LoVo (cell line): ENCODE data around the gene SRGAP3.

Experiments
- DNase-seq: peaks from one replicate; pipeline ENCODE4 v3.0.0-alpha.2; 2016; ENCODE audit warnings: low spot score

Gene SRGAP3

DNA sequence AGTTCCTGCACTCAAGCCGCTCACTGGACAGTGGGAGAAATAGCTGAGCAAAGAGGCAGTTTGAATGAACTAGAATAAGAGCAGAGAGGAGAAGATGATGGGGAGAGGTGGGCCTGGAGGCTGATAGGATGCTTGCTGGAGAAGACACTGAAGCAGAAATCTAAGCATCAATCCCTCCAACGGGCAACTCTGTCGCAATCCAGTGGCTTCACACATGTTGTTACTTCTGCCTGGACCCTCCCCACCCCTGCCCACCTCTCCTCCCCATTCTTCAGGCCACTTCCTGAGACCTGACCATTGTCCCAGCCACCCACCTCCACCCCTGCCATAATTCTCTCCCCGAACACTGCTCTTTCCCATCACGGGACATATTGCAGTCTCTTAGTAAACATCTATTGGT is 76.0 kb downstream of the SRGAP3 start:
- DNase-seq = no peak

DNA sequence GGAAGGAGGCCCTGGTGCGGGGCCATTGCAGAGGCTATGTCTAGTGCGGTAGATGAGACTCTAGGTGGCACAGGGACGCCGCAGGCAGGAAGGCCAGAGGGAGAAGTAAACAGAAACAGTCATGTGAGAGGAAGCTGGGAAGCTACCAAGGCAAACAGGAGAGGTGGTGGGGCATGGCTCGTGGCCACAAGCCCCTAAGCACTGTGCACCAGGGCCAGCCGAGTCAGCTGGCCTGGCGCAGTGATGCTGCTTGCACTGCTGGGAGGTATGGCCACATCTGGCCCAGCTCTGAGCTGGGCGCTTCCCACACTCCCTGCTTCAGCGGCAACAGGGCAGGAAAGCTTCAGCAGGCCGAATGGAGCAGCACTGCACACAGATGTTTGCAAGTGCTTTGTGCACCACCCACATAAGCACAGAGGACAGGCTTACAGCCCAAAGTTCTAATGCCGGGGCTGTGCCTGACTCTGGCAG is 76.6 kb downstream of the SRGAP3 start:
- DNase-seq = no peak

DNA sequence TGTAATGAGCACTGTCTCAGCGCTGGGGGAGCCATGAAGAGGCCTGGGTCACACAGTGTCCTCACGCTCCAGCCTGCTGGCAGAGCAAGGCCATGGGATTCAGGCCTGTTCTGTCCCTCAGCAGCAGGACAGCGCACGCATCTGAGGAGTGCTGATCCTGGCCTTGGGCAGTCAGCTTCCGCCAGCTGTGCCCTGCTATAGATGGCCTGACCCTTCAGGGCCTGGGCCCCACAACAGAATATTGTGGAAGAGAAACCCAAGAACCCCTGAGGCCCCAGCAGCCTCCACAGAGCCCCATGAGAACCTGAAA is 78.6 kb downstream of the SRGAP3 start:
- DNase-seq = no peak

DNA sequence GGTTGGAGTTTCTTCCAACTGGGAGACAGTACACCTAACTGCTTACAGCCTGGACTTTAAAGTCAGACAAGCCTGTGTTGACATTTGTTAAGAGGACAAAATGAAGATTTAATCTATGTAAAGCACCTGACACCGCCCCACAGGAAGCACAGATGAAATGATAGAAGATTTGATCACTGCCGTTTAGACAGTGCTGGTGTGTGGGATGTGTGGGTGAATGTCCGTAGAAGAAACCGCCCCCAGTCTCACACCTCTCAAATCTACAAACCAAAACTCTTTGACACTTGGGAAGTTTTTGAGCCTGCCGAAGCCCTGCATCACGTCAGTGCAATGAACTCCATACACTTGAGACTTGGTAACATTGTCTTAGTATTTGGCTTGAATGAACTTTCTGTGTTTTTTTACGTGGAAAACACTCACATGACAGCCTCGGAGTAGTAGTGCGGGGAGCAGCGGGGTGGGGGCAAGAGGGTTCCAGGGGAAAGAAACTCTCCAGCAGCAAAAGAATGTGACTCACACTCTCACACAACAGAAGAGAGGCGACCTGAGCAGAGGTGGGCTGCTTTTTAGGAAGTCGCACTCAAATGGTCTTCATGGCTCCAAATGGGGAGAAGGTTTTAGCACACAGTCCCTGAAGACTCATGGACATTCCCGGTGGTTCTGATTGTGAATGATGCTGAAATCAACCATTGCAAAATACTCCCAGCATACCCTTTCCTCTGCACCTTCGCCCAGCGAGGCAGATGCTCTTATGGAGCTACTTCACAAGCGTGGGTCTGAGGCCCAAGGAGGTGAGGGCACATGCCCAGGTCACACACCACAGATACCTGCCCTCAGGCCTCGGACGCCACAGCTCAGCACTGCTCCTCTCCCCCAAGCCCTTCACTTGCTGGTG is 79.2 kb downstream of the SRGAP3 start:
- DNase-seq = no peak

DNA sequence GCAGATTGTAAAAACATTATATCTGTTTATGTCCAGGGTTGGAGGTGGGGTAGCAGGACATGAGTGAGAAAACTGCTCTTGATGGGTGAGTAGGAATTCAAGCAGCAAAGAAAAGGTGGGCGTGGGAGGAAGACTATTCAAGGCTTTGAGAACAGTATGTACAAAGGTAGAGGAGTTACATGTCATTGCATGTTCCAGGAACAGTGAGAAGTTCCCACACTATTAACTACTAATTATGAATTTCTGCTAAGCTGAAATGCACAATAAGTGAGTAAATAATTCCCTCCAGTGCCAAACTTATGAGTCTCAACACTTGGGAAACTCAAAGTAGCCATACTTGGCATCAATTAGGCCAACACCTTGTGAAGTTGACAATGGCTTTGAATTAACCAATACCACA is 80.1 kb downstream of the SRGAP3 start:
- DNase-seq = no peak

DNA sequence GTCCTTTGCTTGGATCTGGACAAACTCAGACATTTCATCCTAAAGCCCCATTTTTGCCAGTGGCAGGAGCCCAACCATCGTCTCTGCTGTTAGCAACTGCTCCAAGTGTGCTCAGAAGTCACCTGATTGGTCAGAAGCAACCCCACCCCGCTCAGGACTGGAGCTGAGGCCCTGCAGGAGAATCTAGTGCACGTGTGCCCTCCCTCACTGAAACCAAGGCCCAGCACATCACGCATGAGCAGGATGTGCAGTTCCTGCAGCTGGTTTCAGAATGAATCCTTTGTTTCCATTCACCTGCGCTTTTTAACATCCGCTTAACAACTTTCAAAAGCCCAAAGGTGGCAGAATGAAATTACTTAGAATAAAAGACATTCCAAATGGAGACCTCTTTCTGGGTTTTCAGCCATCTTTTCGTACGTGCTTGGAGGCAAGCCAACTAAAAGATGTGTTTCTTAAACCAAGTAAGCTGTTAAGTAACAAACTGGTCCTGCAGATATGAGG is 81.2 kb downstream of the SRGAP3 start:
- DNase-seq = no peak

DNA sequence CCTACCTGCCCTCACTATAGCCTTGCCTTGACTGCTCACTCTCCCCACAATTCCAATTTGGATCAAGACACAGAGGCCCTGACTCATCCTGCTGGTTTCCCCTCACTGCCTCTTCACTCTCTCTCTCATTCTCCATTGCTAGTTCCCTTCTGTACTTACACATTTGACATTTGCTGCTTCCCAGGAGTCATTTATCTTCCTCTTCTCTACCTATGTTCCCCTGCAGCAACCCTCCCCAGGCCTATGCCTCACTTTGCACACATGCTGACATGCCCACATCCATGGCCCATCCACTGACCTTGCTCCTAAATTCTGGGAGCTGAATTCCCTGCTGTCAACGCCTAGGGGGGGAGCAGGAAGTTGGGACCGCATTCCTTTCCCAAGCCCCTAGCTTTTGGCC is 82.2 kb downstream of the SRGAP3 start:
- DNase-seq = no peak

DNA sequence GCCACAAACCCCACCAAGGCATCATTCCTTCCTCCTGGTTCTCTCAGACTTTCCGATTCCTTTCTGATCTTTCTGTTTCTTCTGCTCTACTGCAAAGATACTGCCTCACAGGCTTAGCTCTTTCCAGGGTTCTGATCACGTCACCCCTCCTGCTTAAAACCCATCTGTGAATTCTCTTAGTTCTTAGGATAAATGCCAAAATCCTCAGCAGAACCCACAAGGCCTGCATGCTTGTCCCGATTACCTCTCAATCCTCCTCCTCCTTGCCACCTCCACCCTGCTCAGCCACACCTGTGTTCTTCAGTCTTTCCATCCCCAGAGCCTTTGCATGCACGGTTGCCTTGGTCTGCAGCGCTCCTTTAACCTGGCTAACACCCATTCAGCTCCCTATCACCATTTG is 84.0 kb downstream of the SRGAP3 start:
- DNase-seq = no peak

DNA sequence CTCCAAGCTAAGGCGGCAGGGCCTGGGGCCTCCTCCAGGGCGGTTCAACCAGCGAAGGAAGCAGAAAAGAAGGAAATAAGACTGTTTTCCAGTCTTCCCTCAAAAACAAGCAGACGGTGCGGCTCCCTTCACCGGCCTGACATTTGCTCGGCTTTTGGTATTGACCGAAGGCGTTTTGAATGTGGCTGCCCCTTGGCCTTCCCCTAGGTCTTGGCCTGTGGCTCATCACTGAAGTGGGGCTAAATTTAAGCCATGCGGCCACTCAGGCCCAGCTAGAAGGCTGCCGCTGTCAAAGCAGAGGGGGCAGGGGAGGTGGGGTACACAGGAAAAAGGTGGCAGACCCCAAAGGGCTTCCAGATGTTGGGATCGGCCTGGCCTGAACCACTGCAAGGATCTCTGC is 86.2 kb downstream of the SRGAP3 start:
- DNase-seq = no peak

DNA sequence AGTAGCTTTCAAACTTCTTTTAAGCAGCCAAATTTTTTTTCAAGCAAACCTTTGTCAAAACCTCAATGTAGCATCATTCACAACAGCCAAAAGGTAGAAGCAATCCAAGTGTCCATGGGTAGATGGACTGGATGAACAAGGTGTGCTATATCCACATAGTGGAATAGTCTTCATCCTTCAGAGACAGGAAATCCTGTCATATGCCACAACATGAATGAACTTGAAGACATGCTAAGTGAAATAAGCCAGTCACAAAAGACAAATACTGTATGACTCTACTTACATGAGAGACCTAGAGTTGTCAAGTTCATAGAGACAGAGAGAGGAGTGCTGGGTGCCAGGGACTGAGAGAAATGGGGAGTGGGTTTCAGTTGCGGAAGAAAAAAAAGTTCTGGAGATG is 87.6 kb downstream of the SRGAP3 start:
- no peak for DNase-seq

DNA sequence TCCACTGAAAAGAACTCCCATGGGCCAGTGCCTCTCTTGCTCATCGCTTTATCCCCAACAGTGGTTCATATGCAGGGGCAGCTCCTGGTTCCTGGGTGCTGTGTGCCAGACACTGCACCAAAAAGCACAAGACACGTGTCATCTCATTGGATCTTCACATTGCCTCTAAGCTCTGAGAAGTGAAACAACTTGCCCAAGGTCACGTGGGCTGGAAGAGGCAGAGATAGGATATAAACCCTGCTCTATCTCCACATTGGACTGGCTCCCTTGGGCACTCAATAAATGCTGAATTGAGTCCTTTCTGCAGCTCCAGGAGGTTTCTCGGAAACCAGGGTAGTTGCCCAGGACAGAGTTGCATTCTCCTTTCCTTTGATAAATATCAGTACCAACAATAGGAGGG is 88.1 kb downstream of the SRGAP3 start:
- DNase-seq = no peak

DNA sequence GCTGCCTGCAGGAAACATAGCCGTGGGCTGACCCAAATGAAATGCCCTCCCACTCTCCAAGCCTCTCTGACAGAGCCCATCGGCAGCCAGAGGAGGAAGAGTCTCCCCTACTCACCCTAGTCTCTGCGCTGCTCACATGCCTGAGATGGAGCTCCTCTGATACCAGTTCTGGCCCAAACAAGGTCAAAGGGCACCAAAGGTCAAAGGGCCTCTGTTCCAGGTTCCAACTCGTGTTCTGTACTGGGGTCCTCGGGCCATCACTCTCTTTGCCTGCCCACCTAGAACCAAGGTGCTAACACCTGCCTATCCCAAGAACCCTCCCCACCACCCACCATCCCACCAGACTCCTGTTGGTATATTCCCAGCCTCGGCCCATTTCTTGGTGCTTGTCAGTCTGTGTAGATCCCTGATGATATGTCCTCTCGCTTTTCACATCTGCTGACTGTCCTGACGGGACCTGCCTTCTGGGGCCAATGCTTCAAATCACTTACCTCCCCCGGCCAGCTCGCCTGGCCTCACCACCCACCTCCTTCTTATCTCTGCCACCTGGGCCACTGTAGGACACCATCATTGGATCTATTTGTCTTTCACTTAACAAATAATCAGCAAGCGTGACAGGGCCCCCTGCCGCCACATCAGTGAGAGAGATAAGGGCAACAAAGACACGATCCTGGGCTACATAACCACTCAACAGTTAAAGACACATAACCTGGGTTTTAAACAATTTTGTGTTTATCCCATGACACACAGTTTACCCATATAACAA is 90.4 kb downstream of the SRGAP3 start:
- no peak for DNase-seq

DNA sequence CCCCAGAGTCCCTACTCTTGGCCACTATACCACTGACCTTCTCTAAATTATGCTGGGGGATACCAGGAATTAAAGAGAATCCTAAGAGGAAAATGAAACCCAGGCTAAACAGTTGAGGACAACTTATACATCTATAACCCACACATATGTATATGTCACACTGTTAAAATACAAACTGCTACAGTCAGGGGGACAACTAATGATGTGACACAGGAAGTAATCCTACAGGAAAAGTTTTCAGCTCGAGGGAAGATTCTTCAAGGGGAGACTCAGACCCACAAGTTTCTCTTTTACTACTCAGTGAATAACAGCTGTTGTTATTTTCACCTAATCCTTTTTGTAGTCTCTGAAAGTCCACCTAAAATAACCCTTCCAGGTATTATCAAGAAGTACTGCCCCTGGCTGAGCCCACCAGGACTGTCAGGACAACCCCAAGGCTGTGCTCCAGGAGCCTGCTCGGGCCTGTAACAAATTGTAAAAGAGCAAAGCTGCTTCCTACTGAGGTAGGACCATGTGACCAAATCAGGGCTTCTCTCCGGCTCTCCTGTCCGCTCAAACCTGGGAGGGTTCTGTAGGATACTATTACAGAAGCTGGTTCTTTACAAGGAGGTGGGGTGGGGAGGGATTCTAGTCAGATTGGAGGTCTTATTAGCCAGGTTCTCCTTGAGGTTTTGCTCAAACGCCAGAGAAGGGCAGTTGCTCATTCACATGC is 91.6 kb downstream of the SRGAP3 start:
- no peak for DNase-seq

DNA sequence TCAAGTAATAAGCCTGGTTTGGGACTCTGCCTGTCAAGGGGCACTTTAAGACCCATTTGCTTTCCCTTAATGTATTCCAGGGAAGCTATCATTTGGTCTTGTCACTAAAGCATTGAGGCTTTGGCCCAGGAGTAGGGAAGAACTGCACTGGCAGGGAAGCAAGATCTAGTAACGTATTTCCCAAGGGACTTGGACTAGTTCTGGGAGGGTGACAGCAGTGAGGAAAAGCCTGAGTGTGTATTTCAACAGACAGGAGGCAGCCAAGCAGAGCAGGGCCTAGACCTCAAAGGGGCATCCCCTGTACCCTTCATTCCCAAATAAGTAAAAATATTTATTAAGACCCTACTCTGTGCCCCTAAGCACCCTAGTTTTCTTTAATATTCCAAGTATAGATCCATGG is 92.8 kb downstream of the SRGAP3 start:
- no peak for DNase-seq

DNA sequence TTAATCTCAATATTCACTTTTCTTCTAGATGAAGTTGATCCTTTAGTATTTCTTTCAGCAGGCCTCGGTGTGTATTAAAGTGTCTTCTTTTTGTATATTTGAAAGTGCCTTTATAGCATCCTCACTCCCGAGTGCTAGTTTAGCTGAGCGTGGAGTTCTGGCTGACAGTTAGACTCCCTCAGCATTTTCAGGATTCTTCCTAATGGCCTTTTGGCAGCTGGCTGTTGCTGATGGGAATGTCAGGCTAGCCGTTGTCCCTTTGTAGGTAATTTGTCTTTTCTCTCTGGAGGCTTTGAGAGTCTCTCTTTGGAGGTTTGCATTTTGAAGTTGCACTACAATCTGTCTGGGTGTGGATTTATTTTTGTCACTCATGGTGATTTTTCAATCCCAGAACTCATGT is 94.4 kb downstream of the SRGAP3 start:
- no peak for DNase-seq

DNA sequence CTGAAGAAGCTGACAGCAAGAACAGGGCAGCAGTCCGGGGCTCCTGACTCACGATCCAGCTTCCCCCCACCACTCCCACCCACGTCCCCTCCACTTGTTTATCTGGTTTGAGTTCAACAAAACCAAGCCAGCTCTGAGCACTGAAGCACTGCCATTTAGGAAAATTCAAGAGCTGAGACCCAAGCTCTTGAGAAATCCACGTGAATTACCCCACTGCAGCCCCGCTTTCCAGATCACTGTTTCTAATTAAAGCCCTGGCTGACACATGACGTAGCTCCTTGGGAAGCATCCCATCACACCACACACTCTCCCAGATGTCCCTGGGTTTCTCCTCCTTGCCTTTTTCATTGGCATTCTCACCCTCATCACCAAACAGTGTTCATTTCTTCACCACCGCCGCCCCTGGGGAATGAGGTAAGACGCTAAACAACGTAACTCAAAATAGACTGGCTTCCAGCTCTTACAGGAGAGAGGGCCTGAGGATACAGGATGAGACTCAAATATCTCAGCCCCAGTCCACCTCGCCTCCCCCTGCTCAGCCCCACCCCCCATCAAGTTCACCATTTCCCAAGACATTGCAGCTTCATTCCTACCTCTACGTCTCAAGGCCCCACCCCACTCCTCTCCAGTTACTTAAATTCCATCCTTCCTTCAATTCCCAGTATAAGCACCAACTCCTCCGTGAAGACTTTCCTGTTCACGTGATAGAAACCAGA is 95.4 kb downstream of the SRGAP3 start:
- DNase-seq = no peak

DNA sequence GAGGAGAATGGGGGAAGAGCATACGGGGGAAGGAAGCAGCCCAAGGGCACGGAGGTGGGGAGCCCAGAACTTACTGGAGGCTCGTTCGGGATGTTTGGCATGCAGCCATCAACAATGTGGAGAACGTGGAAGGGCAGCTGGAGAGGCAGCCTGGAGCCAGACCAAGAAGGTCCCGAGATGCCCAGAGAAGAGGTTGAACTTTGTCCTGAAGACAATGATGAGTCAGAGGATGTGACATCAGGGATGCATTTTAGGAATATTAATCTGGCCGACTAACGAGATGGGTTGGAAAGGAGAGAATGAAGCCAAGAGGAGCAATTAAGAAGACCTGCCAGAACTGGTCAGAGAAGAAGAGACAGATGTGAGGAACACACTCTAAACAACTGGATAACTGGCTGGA is 98.2 kb downstream of the SRGAP3 start:
- DNase-seq = peak; percentile 2

DNA sequence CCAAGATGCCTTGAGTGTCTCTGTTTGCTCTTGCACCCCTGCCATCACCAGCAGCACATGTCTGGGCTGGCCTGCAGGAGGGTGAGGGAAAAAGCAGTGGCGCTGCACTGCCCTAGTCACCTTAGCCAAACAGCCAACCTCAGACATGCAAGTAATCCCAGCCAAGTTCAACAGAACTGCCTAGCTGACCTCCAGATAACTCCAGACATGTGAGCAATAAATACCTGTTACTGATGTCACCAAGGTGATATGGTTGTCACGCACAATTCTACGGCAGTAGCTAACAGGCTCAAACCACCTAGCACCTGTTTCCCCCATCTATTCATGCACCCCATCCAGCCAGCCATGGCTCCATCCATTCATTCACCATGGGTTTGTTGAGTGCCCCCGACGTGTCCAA is 99.9 kb downstream of the SRGAP3 start:
- DNase-seq = peak; percentile 9

DNA sequence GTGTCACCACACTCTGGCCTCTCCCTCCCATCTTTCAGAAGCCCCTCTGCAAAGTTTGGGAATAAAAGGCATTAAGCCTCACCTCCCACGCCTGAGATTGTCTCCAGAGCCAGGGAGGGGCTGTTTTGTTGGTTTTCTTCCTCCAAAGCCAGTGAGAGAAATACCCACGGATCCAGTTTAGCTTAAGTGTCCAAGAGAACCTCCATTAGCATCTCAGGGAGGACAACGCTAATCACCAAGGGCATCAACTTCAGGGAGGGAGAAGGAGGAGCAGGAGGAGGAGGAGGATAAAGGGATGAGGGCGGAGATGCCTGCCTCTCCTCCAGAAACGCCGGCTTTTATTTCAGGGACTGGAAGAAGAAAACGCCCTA is 101.6 kb downstream of the SRGAP3 start:
- no peak for DNase-seq

DNA sequence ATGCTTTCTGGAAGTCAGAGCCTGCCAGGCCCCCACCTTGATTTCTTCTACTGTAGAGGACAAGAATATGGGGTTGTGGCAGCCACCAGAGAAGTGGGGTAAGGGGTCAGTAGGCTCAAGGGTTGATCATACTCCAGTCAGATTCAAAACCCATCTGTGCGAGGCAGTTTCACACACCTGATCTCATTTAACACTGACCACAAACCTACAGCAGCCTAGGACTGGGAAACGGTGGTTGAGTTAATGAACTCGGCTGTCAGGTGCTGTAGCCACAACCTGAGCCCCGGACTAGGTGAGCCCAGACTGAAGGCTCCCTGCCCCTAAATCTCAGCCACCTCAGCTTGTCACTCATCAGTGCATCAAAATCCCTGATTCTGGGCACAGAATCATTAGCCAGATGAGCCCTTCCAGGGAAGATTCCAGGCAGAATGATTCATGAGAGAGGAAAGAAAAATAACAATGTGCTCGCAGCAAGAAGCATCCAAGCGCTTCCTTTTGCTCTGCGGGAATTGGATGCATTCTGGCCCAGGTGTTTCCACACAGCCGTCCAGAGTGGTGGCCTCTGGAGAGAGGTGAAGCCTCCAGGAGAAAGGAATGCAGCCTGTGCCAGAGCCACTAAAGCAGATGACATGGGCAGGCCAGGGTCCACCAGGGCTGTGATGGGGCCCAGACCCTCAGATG is 102.1 kb downstream of the SRGAP3 start:
- DNase-seq = no peak

DNA sequence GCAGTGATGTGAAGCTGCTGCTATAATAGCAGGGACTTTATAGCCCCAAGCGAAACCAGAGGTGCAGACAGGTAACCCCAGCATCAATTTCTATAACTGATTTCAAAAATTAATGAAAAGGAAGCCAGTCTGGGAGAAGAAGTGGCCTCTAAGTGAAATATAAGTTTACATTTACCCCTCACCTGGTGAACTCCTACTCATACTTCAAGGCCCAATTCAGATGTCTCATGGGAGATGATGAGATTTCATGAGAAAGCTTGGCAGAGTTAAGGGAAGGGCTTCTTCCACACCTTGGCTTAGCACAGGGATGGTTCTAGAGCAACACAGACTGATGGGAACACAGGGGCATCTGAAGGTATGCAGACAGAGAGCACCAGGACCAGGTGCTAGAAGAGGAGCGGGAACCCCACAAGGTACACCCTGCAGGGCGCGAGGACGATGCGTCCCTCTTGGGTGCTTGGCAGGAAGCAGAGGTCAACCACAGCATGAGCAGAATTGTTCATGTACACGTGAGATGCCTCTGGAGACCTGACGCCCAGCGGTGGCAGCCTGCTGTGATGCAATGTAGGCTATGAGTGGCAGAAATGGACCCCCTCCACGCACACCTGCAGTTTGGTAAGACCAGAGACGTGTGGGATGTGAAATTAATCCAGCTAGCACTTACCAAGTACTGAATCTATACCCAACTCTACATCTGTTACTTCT is 102.9 kb downstream of the SRGAP3 start:
- DNase-seq = no peak
